Astrocyte (in vitro differentiated cells and primary cell): Measurements from ENCODE around the gene OPCML.

Experiments
- CTCF ChIP-seq: IDR thresholded peaks from 2 replicates; pipeline ENCODE4 v1.5.1; 2011; ENCODE audit warnings: low read depth, mild to moderate bottlenecking, inconsistent platforms, low read length, moderate library complexity; ENCODE audit not compliant: insufficient read depth
- EZH2 ChIP-seq: IDR thresholded peaks from 2 replicates; pipeline ENCODE4 v1.6.1; 2012; ENCODE audit warnings: mild to moderate bottlenecking, low read length, inconsistent platforms; ENCODE audit not compliant: insufficient read depth

GRCh38 chr11:132422722-132423121 is 1109.6 kb downstream of the OPCML start:
- TF ChIP-seq CTCF (no peak), EZH2 (no peak)
